Measurements from ENCODE around the gene STRA6.

The STRA6 gene

GRCh38 chr15:74180881-74181602 is 21.5 kb downstream of the STRA6 start:
- no peak overlapping the region for H3K4me3 ChIP-seq (ENCODE audit: low read length)
- no peak for DNase-seq (ENCODE audit: low read depth)
- no peak for TF ChIP-seq CTCF (conservative IDR thresholded peaks at IDR 0.05; ENCODE audit: low read length)

DNA sequence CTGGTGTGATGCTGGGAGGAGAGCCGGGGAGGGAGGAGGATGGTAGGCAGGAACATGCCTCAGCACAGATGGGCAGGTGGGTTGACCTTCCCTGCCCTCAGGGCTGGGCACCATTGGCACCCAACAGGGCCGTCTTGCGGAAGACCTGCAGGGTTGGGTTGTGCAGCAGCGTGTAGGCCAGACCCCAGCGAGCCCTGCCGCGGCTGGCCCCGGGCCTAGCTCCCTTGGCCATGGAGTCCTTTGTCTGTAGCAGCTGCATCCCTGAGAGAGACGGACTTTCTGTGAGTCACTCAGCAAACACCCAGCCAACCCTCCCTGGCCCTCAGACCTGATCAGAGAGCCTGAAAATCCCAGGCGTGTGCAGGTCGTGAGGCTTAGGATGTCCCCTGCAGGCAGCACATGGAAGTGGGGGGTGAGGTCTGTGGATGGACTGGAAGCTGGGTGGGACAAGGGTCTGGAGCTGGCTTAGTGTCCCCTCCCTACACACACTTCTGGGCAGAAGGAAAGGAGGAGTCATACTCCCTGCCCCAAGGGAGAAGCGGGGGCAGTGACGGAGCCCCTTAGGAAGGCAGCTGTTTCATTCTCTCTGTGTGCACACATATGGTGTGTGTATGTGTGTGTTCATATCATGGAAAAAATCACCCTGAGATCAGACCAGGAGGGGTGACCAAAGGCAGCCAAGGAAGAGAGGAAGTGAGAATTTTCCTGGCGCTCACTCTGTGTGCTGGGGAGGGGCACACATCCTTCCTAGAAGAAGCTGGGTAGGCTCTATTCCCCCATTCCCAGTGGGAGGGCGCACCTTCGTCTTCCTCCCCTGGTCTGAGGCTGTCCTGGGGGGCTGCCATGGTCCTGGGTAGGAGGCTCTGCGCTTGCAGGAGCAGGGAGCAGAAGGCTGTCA is 22.4 kb downstream of the STRA6 start:
- H3K4me3 ChIP-seq (ENCODE audit: low read length) = no peak overlapping the region
- DNase-seq (ENCODE audit: low read depth) = peak; percentile 75
- TF ChIP-seq CTCF (conservative IDR thresholded peaks at IDR 0.05; ENCODE audit: low read length) = no peak

DNA sequence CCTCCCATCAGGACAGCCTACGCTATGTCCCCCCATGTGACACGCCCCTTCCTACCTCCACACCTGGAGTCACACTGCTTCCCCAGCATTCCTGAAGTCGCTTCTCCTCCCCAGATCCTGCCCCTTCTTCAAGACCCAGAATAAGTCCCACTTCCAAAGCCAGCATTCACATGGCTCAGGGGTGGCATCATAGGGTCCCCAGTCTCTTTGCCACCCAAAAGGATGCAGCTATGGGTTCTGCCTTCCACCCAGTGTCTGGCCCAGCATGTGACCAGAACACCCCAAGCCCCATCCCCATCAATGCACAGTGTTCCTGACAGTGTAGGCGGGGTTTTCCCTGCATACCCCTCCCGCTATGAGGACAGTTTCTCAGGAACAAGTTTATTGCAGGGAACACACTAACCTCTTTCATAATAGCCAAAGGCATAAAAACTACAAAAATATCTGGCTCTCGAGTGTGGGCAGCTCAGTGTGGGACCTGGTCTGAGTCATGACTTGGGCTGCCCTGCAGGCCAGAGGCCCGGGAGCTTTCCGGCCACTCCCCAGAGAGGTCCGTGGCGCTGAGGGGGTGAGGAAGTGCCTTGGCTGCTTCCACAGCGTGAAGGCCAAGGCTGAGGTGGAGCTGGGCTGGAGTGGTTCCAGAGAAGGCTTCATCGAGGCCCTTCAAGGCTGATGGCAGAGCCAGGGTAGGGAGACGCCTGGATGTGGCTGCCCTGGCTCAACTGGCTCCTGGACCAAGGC is 23.3 kb downstream of the STRA6 start:
- peak; percentile 96 for DNase-seq (ENCODE audit: low read depth)
- H3K4me3 ChIP-seq (ENCODE audit: low read length) = 0 out of 2 replicates have a peak overlapping the region, but pooled peaks have one; percentile 3
- no peak for TF ChIP-seq CTCF (conservative IDR thresholded peaks at IDR 0.05; ENCODE audit: low read length)

DNA sequence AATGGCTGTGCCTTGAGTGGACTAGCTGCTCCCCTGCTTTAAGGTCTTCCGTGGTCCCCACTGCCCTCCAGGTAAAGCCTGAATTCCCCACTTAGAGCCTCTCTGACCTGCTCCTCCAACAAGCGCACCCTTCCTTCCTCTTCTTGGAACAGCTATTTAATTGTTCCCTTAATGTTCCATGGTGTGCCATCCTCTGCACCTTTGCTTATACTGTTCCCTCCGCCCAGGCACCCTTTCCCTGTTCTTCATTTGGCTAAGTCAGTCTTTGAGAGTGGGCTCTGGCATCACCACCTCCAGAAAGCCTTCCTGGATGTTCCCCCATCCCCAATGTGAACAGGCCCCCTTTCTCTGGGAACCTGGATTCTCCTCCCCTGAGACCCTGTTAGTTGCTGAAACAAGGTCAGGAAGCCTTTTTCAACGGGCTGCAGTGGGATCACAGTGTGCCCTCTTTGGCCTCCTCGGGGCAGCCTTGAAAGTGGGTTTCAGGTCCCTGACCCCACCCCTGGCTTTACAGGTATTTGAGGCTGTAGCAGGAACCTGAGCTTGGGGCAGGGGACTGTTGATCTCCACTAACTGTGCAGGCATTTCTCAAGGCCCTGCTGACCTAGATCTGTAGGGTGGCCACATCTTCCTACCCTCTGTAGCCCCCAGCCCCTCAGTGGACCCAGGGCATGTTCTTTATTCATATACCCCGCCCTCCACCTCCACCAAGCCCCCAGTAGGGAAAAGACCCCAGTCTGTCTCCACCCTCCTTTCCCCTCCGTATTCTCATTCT is 24.1 kb downstream of the STRA6 start:
- no peak overlapping the region for H3K4me3 ChIP-seq (ENCODE audit: low read length)
- TF ChIP-seq CTCF (conservative IDR thresholded peaks at IDR 0.05; ENCODE audit: low read length) = no peak

GRCh38 chr15:74176262-74177214 is 26.0 kb downstream of the STRA6 start:
- H3K4me3 ChIP-seq (ENCODE audit: low read length) = peak overlapping the region; percentile 73
- peak; percentile 25; the same call in 1 of the 2 replicates for TF ChIP-seq CTCF (conservative IDR thresholded peaks at IDR 0.05; ENCODE audit: low read length)
- no peak for DNase-seq (ENCODE audit: low read depth)

More for the DNA sequence above, 24.1 kb downstream of the STRA6 start:
- no peak for DNase-seq (ENCODE audit: low read depth)
